Measurements from ENCODE around the gene ACO1. TPM values are rescaled to one million over a fixed set of nuclear protein-coding genes. Genes with fewer than 3 reads are reported as not detected.

ACO1 gene
- total RNA-seq, 1 donor: 105 TPM

- DNase-seq (ENCODE audit: insufficient read length, low spot score, missing footprints): peak; percentile 56
- H4K20me1 ChIP-seq (ENCODE audit: insufficient read depth, low read length): no peaks in the 10 kb centered on the region
- no peaks in the 10 kb centered on the region for H3K79me2 ChIP-seq (ENCODE audit: insufficient read depth, low read length)
- no peaks in the 10 kb centered on the region for H3K36me3 ChIP-seq (ENCODE audit: insufficient read depth, low read length)
- H3K9me3 ChIP-seq (ENCODE audit: low read depth, low read length): no peaks in the 10 kb centered on the region
- no peak overlapping the region for H3K27ac ChIP-seq (ENCODE audit: low read depth, low read length)
- H3K4me2 ChIP-seq (ENCODE audit: insufficient read depth, low read length): no peak overlapping the region
- no peak for TF ChIP-seq CTCF (IDR thresholded peaks at IDR 0.05; ENCODE audit: extremely low read depth, low read depth, low read length)
- no peak overlapping the region for H3K4me3 ChIP-seq (ENCODE audit: insufficient read depth, low read length)
- no peaks in the 10 kb centered on the region for H3K27me3 ChIP-seq (ENCODE audit: insufficient read depth, low read length)
- no peak overlapping the region for H2AFZ ChIP-seq (ENCODE audit: low read length)
- peaks cover 3% of the 10 kb centered on the region for H3K4me1 ChIP-seq (ENCODE audit: insufficient read depth, low read length)
These were observed 8.2 kb upstream of the ACO1 start for GRCh38 chr9:32376285-32376684.

GRCh38 chr9:32378496-32378895 lies 5.9 kb upstream of the ACO1 start:
- no peak overlapping the region for H3K27ac ChIP-seq (ENCODE audit: low read depth, low read length)
- H3K4me2 ChIP-seq (ENCODE audit: insufficient read depth, low read length): peak overlapping the region; percentile 61
- TF ChIP-seq CTCF (IDR thresholded peaks at IDR 0.05; ENCODE audit: extremely low read depth, low read depth, low read length): peak; percentile 93
- no peaks in the 10 kb centered on the region for H3K36me3 ChIP-seq (ENCODE audit: insufficient read depth, low read length)
- no peaks in the 10 kb centered on the region for H3K9me3 ChIP-seq (ENCODE audit: low read depth, low read length)
- no peak overlapping the region for H3K4me3 ChIP-seq (ENCODE audit: insufficient read depth, low read length)
- H4K20me1 ChIP-seq (ENCODE audit: insufficient read depth, low read length): no peaks in the 10 kb centered on the region
- no peaks in the 10 kb centered on the region for H3K79me2 ChIP-seq (ENCODE audit: insufficient read depth, low read length)
- H3K27me3 ChIP-seq (ENCODE audit: insufficient read depth, low read length): peaks cover 4% of the 10 kb centered on the region
- DNase-seq (ENCODE audit: insufficient read length, low spot score, missing footprints): peak; percentile 69
- peaks cover 5% of the 10 kb centered on the region for H3K4me1 ChIP-seq (ENCODE audit: insufficient read depth, low read length)
- peak overlapping the region; percentile 39 for H2AFZ ChIP-seq (ENCODE audit: low read length)

- Histone ChIP-seq H3K4me2 (ENCODE audit: insufficient read depth, low read length) (peak overlapping the region; percentile 61), H3K27me3 (ENCODE audit: insufficient read depth, low read length) (peaks cover 4% of the 10 kb centered on the region), H3K9me3 (ENCODE audit: low read depth, low read length) (no peaks in the 10 kb centered on the region), H4K20me1 (ENCODE audit: insufficient read depth, low read length) (no peaks in the 10 kb centered on the region), H3K4me3 (ENCODE audit: insufficient read depth, low read length) (no peak overlapping the region), H3K27ac (ENCODE audit: low read depth, low read length) (no peak overlapping the region), H3K36me3 (ENCODE audit: insufficient read depth, low read length) (no peaks in the 10 kb centered on the region), H2AFZ (ENCODE audit: low read length) (peak overlapping the region; percentile 72), H3K4me1 (ENCODE audit: insufficient read depth, low read length) (peaks cover 10% of the 10 kb centered on the region), H3K79me2 (ENCODE audit: insufficient read depth, low read length) (no peaks in the 10 kb centered on the region)
- TF ChIP-seq CTCF (IDR thresholded peaks at IDR 0.05; ENCODE audit: extremely low read depth, low read depth, low read length): peak; percentile 81
- DNase-seq (ENCODE audit: insufficient read length, low spot score, missing footprints): peak; percentile 78
These were observed 5.3 kb upstream of the ACO1 start for GRCh38 chr9:32378993-32379729.

- Histone ChIP-seq H3K27me3 (ENCODE audit: insufficient read depth, low read length) (peaks cover 4% of the 10 kb centered on the region), H3K27ac (ENCODE audit: low read depth, low read length) (no peak overlapping the region), H3K79me2 (ENCODE audit: insufficient read depth, low read length) (peaks cover 14% of the 10 kb centered on the region), H2AFZ (ENCODE audit: low read length) (no peak overlapping the region), H3K4me3 (ENCODE audit: insufficient read depth, low read length) (no peak overlapping the region), H4K20me1 (ENCODE audit: insufficient read depth, low read length) (peaks cover 3% of the 10 kb centered on the region), H3K4me1 (ENCODE audit: insufficient read depth, low read length) (peaks cover 17% of the 10 kb centered on the region), H3K36me3 (ENCODE audit: insufficient read depth, low read length) (no peaks in the 10 kb centered on the region), H3K4me2 (ENCODE audit: insufficient read depth, low read length) (no peak overlapping the region), H3K9me3 (ENCODE audit: low read depth, low read length) (no peaks in the 10 kb centered on the region)
- no peak for TF ChIP-seq CTCF (IDR thresholded peaks at IDR 0.05; ENCODE audit: extremely low read depth, low read depth, low read length)
- DNase-seq (ENCODE audit: insufficient read length, low spot score, missing footprints): no peak
These were observed 3.5 kb upstream of the ACO1 start for GRCh38 chr9:32380944-32381343.
